Natural killer cell (primary cell): Measurements from ENCODE around the gene SAMD13. TPM values are rescaled to one million over a fixed set of nuclear protein-coding genes. Genes with fewer than 3 reads are reported as not detected.

ENCODE experiments used
- ATAC-seq, 3 donors: fragments of 150-1000 bp in 2 of 3; fragments of 200-7000 bp in 1 of 3; cut with Tn5 transposase; 1 replicate in 1 of 3; 2 replicates in 2 of 3; pipeline ENCODE4 v1.10.0; 2021; ENCODE audit warnings: mild to moderate bottlenecking in 2 of 3, moderate library complexity in 2 of 3
- DNase-seq, 2 donors: peaks; one replicate each; pipeline versions ENCODE4 v3.0.0 to v3.0.0-alpha.2; 2013 to 2021; ENCODE audit warnings: mixed read lengths in 1 of 2
- H3K27ac ChIP-seq: one replicate; pipeline ENCODE4 v1.5.1; 2013; ENCODE audit warnings: mild to moderate bottlenecking, low read length
- H3K27me3 ChIP-seq: one replicate; pipeline ENCODE4 v1.6.1; 2013; ENCODE audit warnings: low read length; ENCODE audit not compliant: control insufficient read depth, insufficient read depth
- H3K36me3 ChIP-seq: one replicate; pipeline ENCODE4 v1.6.1; 2013; ENCODE audit warnings: low read length; ENCODE audit not compliant: control insufficient read depth, insufficient read depth
- H3K4me1 ChIP-seq: one replicate; pipeline ENCODE4 v1.6.1; 2013; ENCODE audit warnings: low read length; ENCODE audit not compliant: control insufficient read depth, insufficient read depth
- H3K4me3 ChIP-seq: one replicate; pipeline ENCODE4 v1.5.1; 2013; ENCODE audit warnings: low read length
- H3K9me3 ChIP-seq: one replicate; pipeline ENCODE4 v1.6.1; 2013; ENCODE audit warnings: low read length; ENCODE audit not compliant: control insufficient read depth, insufficient read depth
- H3K27ac Mint-ChIP-seq, 2 donors: one replicate each; pipeline ENCODE4 v1.8.0; 2022; ENCODE audit warnings: mild to moderate bottlenecking in 2 of 2, mixed read lengths in 2 of 2, moderate library complexity in 1 of 2
- H3K27me3 Mint-ChIP-seq, 2 donors: one replicate each; pipeline ENCODE4 v1.8.0; 2022; ENCODE audit warnings: low read depth in 2 of 2, mixed read lengths in 2 of 2
- H3K36me3 Mint-ChIP-seq: one replicate; pipeline ENCODE4 v1.8.0; 2022; ENCODE audit warnings: mixed read lengths
- H3K4me1 Mint-ChIP-seq, 2 donors: one replicate each; pipeline ENCODE4 v1.8.0; 2022; ENCODE audit warnings: mixed read lengths in 2 of 2
- H3K4me3 Mint-ChIP-seq: one replicate; pipeline ENCODE4 v1.8.0; 2022; ENCODE audit warnings: mild to moderate bottlenecking, moderate library complexity, mixed read lengths
- H3K9me3 Mint-ChIP-seq, 2 donors: one replicate each; pipeline ENCODE4 v1.8.0; 2022; ENCODE audit warnings: mixed read lengths in 2 of 2
- WGBS: methylation state at CpG from one replicate; pipeline ENCODE4 v1.1.7; 2013; ENCODE audit warnings: missing lambda C conversion rate; ENCODE audit not compliant: insufficient coverage; 5-methylcytosine and 5-hydroxymethylcytosine counted together
- intact Hi-C: fragments of 100-400 bp; cut with micrococcal nuclease; formaldehyde crosslinking; loops from one replicate; pipeline ENCODE4 v1.14.2; 2022
- total RNA-seq, 4 donors: library from RNA; stranded (reverse); fragments of 120-200 nt in 1 of 4; gene quantifications; one replicate each; pipeline versions ENCODE4 v1.2.3 to v1.2.4, GENCODE V29; 2013 to 2022
- TF ChIP-seq, protein P1 (sequence below): fragments of 200-600 bp; IDR thresholded peaks from one replicate; pipeline ENCODE4 v1.8.0; 2022; ENCODE audit warnings: antibody characterized with exemption

SAMD13 gene
- total RNA-seq, 3 donors from 2014 or later (not counting 1 experiment from before 2014, with no cell fraction given), result 0.40 TPM; not detected in 2

GRCh38 chr1:84330125-84330984 is 28.8 kb downstream of the SAMD13 start:
- Histone ChIP-seq H3K9me3 (no peaks in the 10 kb centered on the region), H3K27me3 (no peaks in the 10 kb centered on the region), H3K27ac (no peak overlapping the region), H3K4me1 (no peaks in the 10 kb centered on the region), H3K4me3 (no peak overlapping the region), H3K36me3 (no peaks in the 10 kb centered on the region)
- no peak for DNase-seq
- Mint-ChIP-seq H3K36me3 (no peaks in the 10 kb centered on the region), H3K4me1 (no peaks in the 10 kb centered on the region), H3K27ac (no peak overlapping the region), H3K9me3 (no peaks in the 10 kb centered on the region), H3K4me3 (no peak overlapping the region), H3K27me3 (peaks cover 0 to 9% of the 10 kb centered on the region in 2 donors)
- WGBS, result 96% methylated on average over 2 of the region's 2 CpGs
- ATAC-seq, result no peak
- TF ChIP-seq, protein P1, sequence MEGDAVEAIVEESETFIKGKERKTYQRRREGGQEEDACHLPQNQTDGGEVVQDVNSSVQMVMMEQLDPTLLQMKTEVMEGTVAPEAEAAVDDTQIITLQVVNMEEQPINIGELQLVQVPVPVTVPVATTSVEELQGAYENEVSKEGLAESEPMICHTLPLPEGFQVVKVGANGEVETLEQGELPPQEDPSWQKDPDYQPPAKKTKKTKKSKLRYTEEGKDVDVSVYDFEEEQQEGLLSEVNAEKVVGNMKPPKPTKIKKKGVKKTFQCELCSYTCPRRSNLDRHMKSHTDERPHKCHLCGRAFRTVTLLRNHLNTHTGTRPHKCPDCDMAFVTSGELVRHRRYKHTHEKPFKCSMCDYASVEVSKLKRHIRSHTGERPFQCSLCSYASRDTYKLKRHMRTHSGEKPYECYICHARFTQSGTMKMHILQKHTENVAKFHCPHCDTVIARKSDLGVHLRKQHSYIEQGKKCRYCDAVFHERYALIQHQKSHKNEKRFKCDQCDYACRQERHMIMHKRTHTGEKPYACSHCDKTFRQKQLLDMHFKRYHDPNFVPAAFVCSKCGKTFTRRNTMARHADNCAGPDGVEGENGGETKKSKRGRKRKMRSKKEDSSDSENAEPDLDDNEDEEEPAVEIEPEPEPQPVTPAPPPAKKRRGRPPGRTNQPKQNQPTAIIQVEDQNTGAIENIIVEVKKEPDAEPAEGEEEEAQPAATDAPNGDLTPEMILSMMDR, result no peak
- intact Hi-C loops, result no loop called here

GRCh38 chr1:84339503-84339902 is 38.0 kb downstream of the SAMD13 start:
- Mint-ChIP-seq H3K27me3 (peaks cover 0 to 16% of the 10 kb centered on the region in 2 donors), H3K9me3 (no peaks in the 10 kb centered on the region), H3K27ac (no peak overlapping the region), H3K4me1 (no peaks in the 10 kb centered on the region), H3K4me3 (no peak overlapping the region), H3K36me3 (no peaks in the 10 kb centered on the region)
- TF ChIP-seq, protein P1, result no peak
- Histone ChIP-seq H3K4me1 (no peaks in the 10 kb centered on the region), H3K27me3 (no peaks in the 10 kb centered on the region), H3K9me3 (no peaks in the 10 kb centered on the region), H3K27ac (no peak overlapping the region), H3K4me3 (no peak overlapping the region), H3K36me3 (no peaks in the 10 kb centered on the region)
- intact Hi-C loops, result no loop called here
- DNase-seq, result no peak
- WGBS, result 47% methylated on average over 3 of the region's 3 CpGs
- ATAC-seq, result no peak

DNA sequence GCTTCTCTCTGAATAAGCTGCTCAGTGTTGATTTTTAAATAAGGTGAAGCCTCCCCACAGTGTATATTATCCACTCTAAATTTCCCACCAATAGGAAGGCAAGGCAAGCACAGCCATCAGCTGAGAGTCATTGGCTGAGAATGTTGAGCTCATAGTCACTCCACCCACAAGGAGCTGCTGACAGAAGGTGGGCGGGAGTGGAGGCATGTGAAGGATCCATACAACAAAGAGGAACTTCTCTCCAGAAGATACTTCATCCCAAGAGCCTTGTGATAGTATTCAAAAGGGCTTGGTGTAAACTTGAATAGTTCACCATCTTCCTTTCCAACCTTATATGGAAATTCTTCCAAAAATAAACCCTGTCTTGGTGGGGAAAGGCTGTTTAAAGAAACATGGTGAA is 42.8 kb downstream of the SAMD13 start:
- H3K9me3 Mint-ChIP-seq, result no peaks in the 10 kb centered on the region
- TF ChIP-seq, protein P1, result no peak
- intact Hi-C loops, result no loop called here

More for the DNA sequence above, 42.8 kb downstream of the SAMD13 start:
- no CpG with 5 or more reads among the region's 1 CpG for WGBS
- H3K9me3 ChIP-seq, result no peaks in the 10 kb centered on the region
- no peak for DNase-seq
- no peaks in the 10 kb centered on the region for H3K4me1 ChIP-seq
- Mint-ChIP-seq H3K4me1 (no peaks in the 10 kb centered on the region), H3K36me3 (no peaks in the 10 kb centered on the region), H3K4me3 (no peak overlapping the region), H3K27me3 (peaks cover 0 to 4% of the 10 kb centered on the region in 2 donors), H3K27ac (no peak overlapping the region)
- no peak overlapping the region for H3K4me3 ChIP-seq
- no peak for ATAC-seq
- no peaks in the 10 kb centered on the region for H3K36me3 ChIP-seq
- no peaks in the 10 kb centered on the region for H3K27me3 ChIP-seq
- H3K27ac ChIP-seq, result no peak overlapping the region
